Right lobe of liver (tissue), 4 donors: ENCODE measurements around the gene CORO7.

Source experiments
- CTCF ChIP-seq, 4 donors: fragments of 200-600 bp in 3 of 4; fragments of 450-650 bp in 1 of 4; IDR thresholded peaks; one replicate each; pipeline versions ENCODE4 v1.5.1 to v1.8.0; 2016 to 2022; ENCODE audit warnings: antibody characterized with exemption in 4 of 4, mild to moderate bottlenecking in 2 of 4
- POLR2A ChIP-seq: fragments of 450-650 bp; IDR thresholded peaks from one replicate; pipeline ENCODE4 v1.6.1; 2017; ENCODE audit warnings: antibody characterized with exemption, mild to moderate bottlenecking
- donor health status: DM: no; HTN: no; CAD: no.
- donor health status: DM: no; HTN: no; CAD: no.
- donor health status: DM: no; HTN: yes; CAD: no.

- TF ChIP-seq CTCF (IDR thresholded peaks at IDR 0.05) (no peak), POLR2A (no peak)
Observed at GRCh38 chr16:4382795-4383357, 33.5 kb downstream of the CORO7 start.
